Liver (tissue), 3 donors: ENCODE results near the gene SDK2.

ENCODE experiments used
- ATF3 ChIP-seq: IDR thresholded peaks from 2 replicates; pipeline ENCODE4 v1.6.1; 2016; ENCODE audit warnings: antibody characterized with exemption
- CTCF ChIP-seq: fragments of 150-350 bp; IDR thresholded peaks from 2 replicates; pipeline ENCODE4 v1.5.1; 2017; ENCODE audit warnings: improper control_type of control experiment, low read depth, low read length; ENCODE audit not compliant: missing input control
- EGR1 ChIP-seq, 2 donors: IDR thresholded peaks; 2 replicates each; pipeline ENCODE4 v1.6.1; 2016 to 2018; ENCODE audit warnings: antibody characterized with exemption in 2 of 2, low read depth in 2 of 2
- GABPA ChIP-seq, 2 donors: IDR thresholded peaks in 1 of 2; conservative IDR thresholded peaks in 1 of 2; 2 replicates each; pipeline ENCODE4 v1.6.1; 2016; ENCODE audit warnings: antibody characterized with exemption in 2 of 2, mild to moderate bottlenecking in 1 of 2, moderate library complexity in 1 of 2
- JUND ChIP-seq, 2 donors: IDR thresholded peaks; 2 replicates each; pipeline ENCODE4 v1.6.1; 2016; ENCODE audit warnings: antibody characterized with exemption in 2 of 2
- MAX ChIP-seq: IDR thresholded peaks from 2 replicates; pipeline ENCODE4 v1.6.1; 2016; ENCODE audit warnings: antibody characterized with exemption
- RAD21 ChIP-seq, 2 donors: IDR thresholded peaks; 2 replicates each; pipeline ENCODE4 v1.6.1; 2016; ENCODE audit warnings: antibody characterized with exemption in 2 of 2, mild to moderate bottlenecking in 2 of 2
- REST ChIP-seq: IDR thresholded peaks from 2 replicates; pipeline ENCODE4 v1.6.1; 2016; ENCODE audit warnings: antibody characterized with exemption, mild to moderate bottlenecking
- RXRA ChIP-seq, 2 donors: IDR thresholded peaks; 2 replicates each; pipeline ENCODE4 v1.6.1; 2017 to 2018; ENCODE audit warnings: antibody characterized with exemption in 2 of 2, mild to moderate bottlenecking in 1 of 2
- SP1 ChIP-seq: IDR thresholded peaks from 2 replicates; pipeline ENCODE4 v1.6.1; 2018; ENCODE audit warnings: antibody characterized with exemption, mild to moderate bottlenecking
- TAF1 ChIP-seq: conservative IDR thresholded peaks from 2 replicates; pipeline ENCODE4 v1.6.1; 2016; ENCODE audit warnings: antibody characterized with exemption, mild to moderate bottlenecking
- ZBTB33 ChIP-seq: IDR thresholded peaks from 2 replicates; pipeline ENCODE4 v1.6.1; 2016; ENCODE audit warnings: antibody characterized with exemption
- donor health status: healthy.
- donor health status: healthy.

- TF ChIP-seq CTCF: no peak
- TF ChIP-seq TAF1: no peak
- no peak for TF ChIP-seq MAX
- no peak for TF ChIP-seq REST
- TF ChIP-seq JUND (IDR thresholded peaks at IDR 0.05): no peak
- no peak for TF ChIP-seq EGR1 (IDR thresholded peaks at IDR 0.05; ENCODE audit: low read depth in 2 of 2)
- TF ChIP-seq RAD21 (IDR thresholded peaks at IDR 0.05): no peak
- no peak for TF ChIP-seq SP1
- TF ChIP-seq ZBTB33: no peak
- TF ChIP-seq GABPA (IDR thresholded peaks at IDR 0.05 in 1 of 2, conservative IDR thresholded peaks at IDR 0.05 in 1 of 2): no peak
- TF ChIP-seq RXRA (IDR thresholded peaks at IDR 0.05): no peak
- TF ChIP-seq ATF3: no peak
Measured at GRCh38 chr17:73358668-73359067, 285.6 kb downstream of the SDK2 start.
